Activated CD4-positive, alpha-beta memory T cell treated with anti-CD3 and anti-CD28 coated beads, Interleukin-2, amount 10 ng/mL, durations not matched to agents 7 days and 5 days (primary cell): ENCODE results near the gene NDRG2. TPM values are rescaled to one million over a fixed set of nuclear protein-coding genes. Genes with fewer than 3 reads are reported as not detected.

Experiments used
- CTCF ChIA-PET: fragments of 350-600 bp; sonication (Branson Sonifier 250); formaldehyde crosslinking; loops from one replicate; lab custom pipeline; 2021; ENCODE audit warnings: antibody characterized with exemption, inconsistent platforms; lab: Charles Lee
- POLR2A ChIA-PET: fragments of 350-600 bp; sonication (Branson Sonifier 250); formaldehyde crosslinking; loops from one replicate; lab custom pipeline; 2021; ENCODE audit warnings: antibody characterized with exemption; lab: Charles Lee
- DNase-seq: peaks from one replicate; pipeline ENCODE4 v3.0.0-alpha.2; 2020
- H3K27ac Mint-ChIP-seq: one replicate; pipeline ENCODE4 v1.8.0; 2021; ENCODE audit warnings: mild to moderate bottlenecking, mixed read lengths
- H3K27me3 Mint-ChIP-seq: one replicate; pipeline ENCODE4 v1.8.0; 2021; ENCODE audit warnings: mixed read lengths
- H3K36me3 Mint-ChIP-seq: one replicate; pipeline ENCODE4 v1.8.0; 2021; ENCODE audit warnings: low read depth, mixed read lengths
- H3K4me1 Mint-ChIP-seq: one replicate; pipeline ENCODE4 v1.8.0; 2021; ENCODE audit warnings: mixed read lengths
- H3K4me3 Mint-ChIP-seq: one replicate; pipeline ENCODE4 v1.8.0; 2021; ENCODE audit warnings: mild to moderate bottlenecking, mixed read lengths
- H3K9me3 Mint-ChIP-seq: one replicate; pipeline ENCODE4 v1.8.0; 2021; ENCODE audit warnings: mixed read lengths
- total RNA-seq, 2 experiments: library from RNA; stranded (reverse); gene quantifications; one replicate each; pipeline ENCODE4 v1.2.3, GENCODE V29; 2021

Gene NDRG2
- total RNA-seq, 2 experiments from 2014 or later = 8.3 to 8.5 TPM

GRCh38 chr14:21039585-21040369 is 14.9 kb upstream of the NDRG2 start:
- H3K27ac Mint-ChIP-seq = no peak overlapping the region
- H3K4me3 Mint-ChIP-seq = no peak overlapping the region
- peaks cover 12% of the 10 kb centered on the region for H3K27me3 Mint-ChIP-seq
- DNase-seq = no peak
- ChIA-PET POLR2A (interaction anchor here (2.0 kb wide), 1 partner anchor 24 kb away, joined by 7 read pairs; no protein-coding TSS in a partner anchor), CTCF (interaction anchor here (1.0 to 3.1 kb wide), 10 partner anchors 14 to 69 kb away, joined by 3 to 60 read pairs (median 4); no protein-coding TSS in a partner anchor)
- no peaks in the 10 kb centered on the region for H3K9me3 Mint-ChIP-seq
- no peaks in the 10 kb centered on the region for H3K36me3 Mint-ChIP-seq
- peaks cover 7% of the 10 kb centered on the region for H3K4me1 Mint-ChIP-seq

- H3K4me1 Mint-ChIP-seq = no peaks in the 10 kb centered on the region
- H3K27me3 Mint-ChIP-seq = peaks cover 7% of the 10 kb centered on the region
- no peaks in the 10 kb centered on the region for H3K9me3 Mint-ChIP-seq
- no peak overlapping the region for H3K4me3 Mint-ChIP-seq
- DNase-seq = no peak
- POLR2A ChIA-PET = interaction anchor here (2.0 kb wide), 1 partner anchor 23 kb away, joined by 7 read pairs; no protein-coding TSS in a partner anchor
- CTCF ChIA-PET = interaction anchor here (1.0 to 3.1 kb wide), 4 partner anchors 21 to 49 kb away, joined by 3 to 60 read pairs (median 5); no protein-coding TSS in a partner anchor
- no peak overlapping the region for H3K27ac Mint-ChIP-seq
- no peaks in the 10 kb centered on the region for H3K36me3 Mint-ChIP-seq
Observed at GRCh38 chr14:21038441-21039422, 13.9 kb upstream of the NDRG2 start.

- Mint-ChIP-seq H3K9me3 (no peaks in the 10 kb centered on the region), H3K36me3 (no peaks in the 10 kb centered on the region), H3K27me3 (no peaks in the 10 kb centered on the region), H3K27ac (no peak overlapping the region), H3K4me1 (no peaks in the 10 kb centered on the region), H3K4me3 (no peak overlapping the region)
- no peak for DNase-seq
- CTCF ChIA-PET = interaction anchor here (2.1 kb wide), 1 partner anchor 22 kb away, joined by 10 read pairs; no protein-coding TSS in a partner anchor
- POLR2A ChIA-PET = no interaction called here
Observed at GRCh38 chr14:21037156-21037555, 12.3 kb upstream of the NDRG2 start.

GRCh38 chr14:21036751-21037150 is 11.9 kb upstream of the NDRG2 start:
- CTCF ChIA-PET = interaction anchor here (2.1 kb wide), 1 partner anchor 22 kb away, joined by 10 read pairs; no protein-coding TSS in a partner anchor
- Mint-ChIP-seq H3K9me3 (no peaks in the 10 kb centered on the region), H3K4me3 (no peak overlapping the region), H3K4me1 (no peaks in the 10 kb centered on the region), H3K27me3 (peaks cover under 1% of the 10 kb centered on the region), H3K36me3 (no peaks in the 10 kb centered on the region), H3K27ac (no peak overlapping the region)
- POLR2A ChIA-PET = interaction anchor here (1.2 kb wide), 1 partner anchor 22 kb away, joined by 3 read pairs; no protein-coding TSS in a partner anchor
- DNase-seq = no peak

GRCh38 chr14:21034707-21035106 is 9.8 kb upstream of the NDRG2 start, which contains the start of gene RNASE13:
Gene RNASE13, minus strand, starts transcription at chr14:21034807. Its CDS starts 519 bp downstream, at chr14:21034288.
- H3K9me3 Mint-ChIP-seq = no peaks in the 10 kb centered on the region
- DNase-seq = no peak

GRCh38 chr14:21033133-21033698 is 8.4 kb upstream of the NDRG2 start:
- ChIA-PET CTCF (interaction anchor here (0.5 to 3.4 kb wide), 3 partner anchors 19 to 92 kb away, joined by 3 to 19 read pairs (median 3); no protein-coding TSS in a partner anchor), POLR2A (interaction anchor here (0.9 kb wide), 1 partner anchor 18 kb away, joined by 4 read pairs; no protein-coding TSS in a partner anchor)
- Mint-ChIP-seq H3K9me3 (no peaks in the 10 kb centered on the region), H3K36me3 (no peaks in the 10 kb centered on the region), H3K27ac (no peak overlapping the region), H3K4me1 (no peaks in the 10 kb centered on the region), H3K4me3 (no peak overlapping the region), H3K27me3 (peaks cover 3% of the 10 kb centered on the region)
- no peak for DNase-seq

More at GRCh38 chr14:21034707-21035106, 9.8 kb upstream of the NDRG2 start, which contains the start of gene RNASE13:
- Mint-ChIP-seq H3K4me3 (no peak within 1 kb of the TSS), H3K27me3 (peaks cover 3% of the 10 kb centered on the region), H3K27ac (no peak within 1 kb of the TSS), H3K36me3 (no peaks in the 10 kb centered on the region), H3K4me1 (no peaks in the 10 kb centered on the region)
- ChIA-PET CTCF (interaction anchor here (1.0 to 3.4 kb wide), 2 partner anchors 20 to 30 kb away, joined by 4 to 19 read pairs; no protein-coding TSS in a partner anchor), POLR2A (no interaction called here)

- CTCF ChIA-PET = interaction anchor here (0.5 to 3.4 kb wide), 4 partner anchors 18 to 353 kb away, joined by 3 to 19 read pairs (median 3); no protein-coding TSS in a partner anchor
- Mint-ChIP-seq H3K4me3 (no peak overlapping the region), H3K27ac (no peak overlapping the region), H3K9me3 (no peaks in the 10 kb centered on the region), H3K36me3 (no peaks in the 10 kb centered on the region), H3K4me1 (no peaks in the 10 kb centered on the region), H3K27me3 (peaks cover 3% of the 10 kb centered on the region)
- no peak for DNase-seq
- POLR2A ChIA-PET = interaction anchor here (1.3 kb wide), 1 partner anchor 18 kb away, joined by 4 read pairs; no protein-coding TSS in a partner anchor
Observed at GRCh38 chr14:21032326-21033132, 7.7 kb upstream of the NDRG2 start.

GRCh38 chr14:21030531-21030930 is 5.7 kb upstream of the NDRG2 start:
- peaks cover 8% of the 10 kb centered on the region for H3K27me3 Mint-ChIP-seq
- CTCF ChIA-PET = interaction anchor here (3.6 kb wide), 1 partner anchor 16 kb away, joined by 19 read pairs; no protein-coding TSS in a partner anchor
- H3K27ac Mint-ChIP-seq = no peak overlapping the region
- no peak overlapping the region for H3K4me3 Mint-ChIP-seq
- no peaks in the 10 kb centered on the region for H3K36me3 Mint-ChIP-seq
- POLR2A ChIA-PET = no interaction called here
- no peaks in the 10 kb centered on the region for H3K9me3 Mint-ChIP-seq
- DNase-seq = no peak
- H3K4me1 Mint-ChIP-seq = no peaks in the 10 kb centered on the region

- Mint-ChIP-seq H3K36me3 (no peaks in the 10 kb centered on the region), H3K27ac (no peak within 1 kb of the TSS), H3K4me3 (no peak within 1 kb of the TSS), H3K4me1 (no peaks in the 10 kb centered on the region), H3K27me3 (peaks cover 10% of the 10 kb centered on the region), H3K9me3 (no peaks in the 10 kb centered on the region)
- CTCF ChIA-PET = interaction anchor here (3.6 kb wide), 1 partner anchor 15 kb away, joined by 19 read pairs; no protein-coding TSS in a partner anchor
- DNase-seq = no peak
- POLR2A ChIA-PET = no interaction called here
Observed at GRCh38 chr14:21029917-21030316, 5.1 kb upstream of the NDRG2 start, which contains the start of gene TPPP2. Gene TPPP2, plus strand, starts transcription at chr14:21030217. Its CDS starts 365 bp downstream, at chr14:21030582.

GRCh38 chr14:21026988-21027315 is 2.1 kb upstream of the NDRG2 start:
- Mint-ChIP-seq H3K27me3 (peaks cover 37% of the 10 kb centered on the region), H3K36me3 (no peaks in the 10 kb centered on the region), H3K4me1 (peaks cover 11% of the 10 kb centered on the region), H3K9me3 (no peaks in the 10 kb centered on the region), H3K27ac (no peak overlapping the region), H3K4me3 (no peak overlapping the region)
- POLR2A ChIA-PET = no interaction called here
- DNase-seq = no peak
- CTCF ChIA-PET = interaction anchor here (1.2 to 1.4 kb wide), 2 partner anchors 77 to 78 kb away, joined by 3 read pairs; no protein-coding TSS in a partner anchor

- Mint-ChIP-seq H3K36me3 (no peaks in the 10 kb centered on the region), H3K4me1 (peaks cover 11% of the 10 kb centered on the region), H3K27ac (no peak overlapping the region), H3K9me3 (no peaks in the 10 kb centered on the region), H3K4me3 (no peak overlapping the region), H3K27me3 (peaks cover 34% of the 10 kb centered on the region)
- no peak for DNase-seq
- ChIA-PET POLR2A (no interaction called here), CTCF (interaction anchor here (1.2 to 1.4 kb wide), 3 partner anchors 12 to 79 kb away, joined by 3 to 5 read pairs (median 3); no protein-coding TSS in a partner anchor)
Observed at GRCh38 chr14:21026274-21026987, 1.6 kb upstream of the NDRG2 start.
